ENCODE results near the gene UBE4A.

GRCh38 chr11:118325283-118325682 is 34.1 kb upstream of the UBE4A start:
- TF ChIP-seq CTCF (IDR thresholded peaks at IDR 0.05; ENCODE audit: borderline replicate concordance, extremely low read depth, low read length, poor library complexity, severe bottlenecking) (no peak), EZH2 (IDR thresholded peaks at IDR 0.05; ENCODE audit: borderline replicate concordance, low read depth, low read length, severe bottlenecking) (no peak)

Data from DND-41 (cell line).